Stomach smooth muscle (tissue), 2 donors: ENCODE measurements around the gene PAPOLB.

ENCODE experiments used
- H3K27ac ChIP-seq: one replicate; pipeline ENCODE4 v1.7.0; 2013; ENCODE audit warnings: mild to moderate bottlenecking, low read length, inconsistent platforms
- H3K27me3 ChIP-seq, 2 donors: one replicate each; pipeline ENCODE4 v1.7.0; 2013; ENCODE audit warnings: low read length in 2 of 2; ENCODE audit not compliant: insufficient read depth in 2 of 2, control insufficient read depth in 1 of 2
- H3K36me3 ChIP-seq, 2 donors: one replicate each; pipeline ENCODE4 v1.7.0; 2013; ENCODE audit warnings: low read length in 2 of 2; ENCODE audit not compliant: control insufficient read depth in 2 of 2, insufficient read depth in 2 of 2
- H3K4me1 ChIP-seq: one replicate; pipeline ENCODE4 v1.7.0; 2013; ENCODE audit warnings: low read length; ENCODE audit not compliant: control insufficient read depth, insufficient read depth
- H3K4me3 ChIP-seq, 2 donors: one replicate each; pipeline ENCODE4 v1.7.0; 2013; ENCODE audit warnings: low read length in 2 of 2
- H3K9ac ChIP-seq, 2 donors: one replicate each; pipeline ENCODE4 v1.7.0; 2013; ENCODE audit warnings: low read length in 2 of 2, mild to moderate bottlenecking in 1 of 2
- H3K9me3 ChIP-seq, 2 donors: one replicate each; pipeline ENCODE4 v1.7.0; 2013; ENCODE audit warnings: low read length in 2 of 2; ENCODE audit not compliant: control insufficient read depth in 2 of 2
- donor health status: healthy.
- donor health status: Pancreatic carcinoma.

PAPOLB gene

DNA sequence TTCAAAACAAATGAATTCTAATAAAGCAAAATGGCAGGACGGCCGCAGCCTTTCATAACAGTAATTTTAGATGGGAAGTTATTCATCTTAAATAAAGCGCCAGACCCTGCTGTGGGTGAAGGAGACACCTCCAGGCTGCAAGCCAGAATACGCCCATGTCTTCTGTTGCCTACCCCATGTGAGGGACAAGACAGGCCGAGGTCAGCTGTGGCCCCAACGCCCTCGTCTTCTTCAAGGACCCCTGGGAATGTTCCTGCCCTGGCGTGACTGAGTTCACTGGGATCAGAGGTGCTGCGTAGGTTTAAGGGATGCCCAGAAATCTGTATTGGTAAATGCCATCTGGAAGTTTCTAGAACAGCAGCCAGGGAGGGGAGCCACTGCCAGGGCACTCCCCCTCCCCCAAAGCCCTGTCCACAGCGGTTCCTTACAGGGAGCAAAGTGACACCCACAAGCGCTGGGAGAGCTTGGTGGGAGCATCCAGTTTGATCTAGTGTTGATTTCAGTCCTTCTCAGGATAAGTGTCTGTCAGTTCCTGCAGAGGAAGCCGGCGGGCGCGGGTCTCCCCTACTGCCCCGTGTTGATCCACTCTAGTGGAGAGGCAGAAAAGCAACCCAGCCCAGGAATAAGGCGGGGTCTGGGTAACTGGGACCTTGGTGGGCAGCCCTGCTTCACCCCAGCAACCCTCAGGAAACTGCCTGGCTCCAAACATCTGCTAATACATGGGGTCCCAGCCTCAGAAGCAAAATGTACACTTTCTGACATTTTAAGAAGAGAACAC, 20.6 kb downstream of the PAPOLB start:
- Histone ChIP-seq H3K9ac (no peak overlapping the region), H3K9me3 (no peaks in the 10 kb centered on the region), H3K4me3 (no peak overlapping the region), H3K4me1 (no peaks in the 10 kb centered on the region), H3K36me3 (no peaks in the 10 kb centered on the region), H3K27me3 (no peaks in the 10 kb centered on the region), H3K27ac (no peak overlapping the region)

DNA sequence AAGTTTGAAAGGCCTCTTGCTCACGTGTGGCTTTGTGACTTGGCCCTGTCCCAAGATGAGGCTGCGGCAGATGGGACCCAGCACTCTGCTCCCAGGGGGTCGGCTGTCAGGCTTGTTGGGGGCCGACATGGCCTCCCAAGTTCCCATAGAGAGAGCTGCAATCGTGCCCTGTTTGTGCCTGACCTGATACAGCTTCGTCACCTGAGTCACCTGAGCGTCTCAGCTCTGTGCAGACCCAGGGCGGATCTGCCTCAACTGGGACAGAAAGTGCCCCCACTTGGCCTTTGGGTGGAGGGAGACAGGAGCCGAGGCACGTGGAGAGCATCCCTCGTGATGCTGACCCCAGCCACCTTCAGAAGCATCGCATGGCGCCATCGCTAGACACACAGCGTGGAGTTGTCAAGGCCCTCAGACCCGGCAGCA, 21.7 kb downstream of the PAPOLB start:
- Histone ChIP-seq H3K36me3 (no peaks in the 10 kb centered on the region), H3K4me1 (no peaks in the 10 kb centered on the region), H3K9ac (no peak overlapping the region), H3K27me3 (no peaks in the 10 kb centered on the region), H3K27ac (no peak overlapping the region), H3K9me3 (no peaks in the 10 kb centered on the region), H3K4me3 (no peak overlapping the region)

DNA sequence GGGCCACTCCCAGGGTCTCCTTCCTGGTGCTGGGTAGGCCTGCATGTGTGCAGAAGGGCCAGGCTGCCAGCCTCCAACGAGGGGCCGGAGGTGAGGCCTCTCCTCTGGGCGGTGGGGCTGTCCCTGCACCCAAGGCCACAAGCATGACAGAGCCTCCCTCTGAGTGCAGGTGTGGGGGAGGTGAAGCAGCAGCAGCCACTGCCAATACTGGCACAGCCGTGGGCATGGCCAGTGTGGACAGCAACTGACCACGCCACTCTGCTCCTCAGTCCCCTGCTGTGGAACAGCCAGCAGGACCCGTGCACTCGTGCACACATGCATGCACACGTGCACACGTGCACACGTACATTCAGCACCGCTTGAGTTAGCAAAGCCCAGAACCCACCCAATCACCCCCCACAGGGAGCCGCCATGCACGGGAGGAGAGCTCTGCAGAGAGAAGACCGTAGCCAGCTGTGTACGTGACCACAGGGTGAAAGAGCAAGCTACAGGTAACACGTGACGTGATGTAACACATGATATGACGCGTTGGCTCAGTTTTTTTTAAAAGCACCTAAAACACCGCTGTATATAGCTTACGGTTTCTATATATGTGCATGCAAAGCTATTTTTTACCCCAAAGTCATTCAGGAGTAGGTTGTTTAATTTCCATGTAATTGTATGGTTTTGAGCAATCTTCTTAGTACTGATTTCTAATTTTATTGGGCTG, 23.1 kb downstream of the PAPOLB start:
- no peaks in the 10 kb centered on the region for H3K36me3 ChIP-seq

DNA sequence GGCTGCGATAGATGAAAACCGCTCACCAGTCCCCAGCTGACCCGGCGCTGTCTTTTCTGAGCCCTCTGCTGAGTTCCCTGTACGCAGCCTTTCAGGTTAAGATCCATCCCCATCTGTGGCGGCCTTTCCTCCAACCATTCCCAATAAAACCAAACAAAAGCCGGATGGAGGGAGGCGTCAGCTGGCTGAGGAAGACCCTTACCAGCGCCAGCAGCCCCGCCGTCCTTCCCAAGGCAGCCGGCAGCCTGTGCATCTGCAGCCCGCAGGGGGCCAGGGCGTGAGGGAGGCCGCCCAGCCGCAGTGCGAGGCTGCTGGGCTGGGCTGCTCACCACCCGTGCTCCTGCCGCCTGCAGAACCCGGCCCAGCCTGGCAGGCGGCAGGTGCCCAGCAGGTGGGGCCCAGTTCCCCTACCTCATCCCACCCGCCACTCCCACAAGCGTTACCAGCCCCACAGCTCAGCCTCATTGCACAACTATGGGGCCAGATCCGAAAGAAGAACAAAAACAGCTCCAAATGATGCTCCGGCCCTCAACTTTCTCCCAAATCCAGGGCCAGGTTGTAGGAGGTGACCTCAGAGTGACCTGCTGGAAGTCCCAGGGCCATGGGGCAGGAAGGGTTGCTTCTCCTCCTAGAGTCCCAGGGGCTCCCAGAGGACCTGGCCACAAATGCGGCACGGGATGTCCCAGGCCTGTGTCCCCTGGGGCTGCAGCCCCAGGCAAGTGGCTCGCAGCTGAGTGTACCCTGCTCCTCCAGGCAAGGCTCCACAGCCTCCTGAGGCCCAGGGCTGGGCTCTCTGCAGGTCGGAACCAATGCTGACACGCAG, 23.8 kb downstream of the PAPOLB start:
- no peak overlapping the region for H3K27ac ChIP-seq
- no peaks in the 10 kb centered on the region for H3K9me3 ChIP-seq
- no peaks in the 10 kb centered on the region for H3K36me3 ChIP-seq
- no peaks in the 10 kb centered on the region for H3K4me1 ChIP-seq
- H3K4me3 ChIP-seq = no peak overlapping the region
- H3K27me3 ChIP-seq = no peaks in the 10 kb centered on the region
- H3K9ac ChIP-seq = no peak overlapping the region

More for the DNA sequence above, 23.1 kb downstream of the PAPOLB start:
- Histone ChIP-seq H3K9me3 (no peaks in the 10 kb centered on the region), H3K4me1 (no peaks in the 10 kb centered on the region), H3K9ac (no peak overlapping the region), H3K4me3 (no peak overlapping the region), H3K27me3 (no peaks in the 10 kb centered on the region), H3K27ac (no peak overlapping the region)

DNA sequence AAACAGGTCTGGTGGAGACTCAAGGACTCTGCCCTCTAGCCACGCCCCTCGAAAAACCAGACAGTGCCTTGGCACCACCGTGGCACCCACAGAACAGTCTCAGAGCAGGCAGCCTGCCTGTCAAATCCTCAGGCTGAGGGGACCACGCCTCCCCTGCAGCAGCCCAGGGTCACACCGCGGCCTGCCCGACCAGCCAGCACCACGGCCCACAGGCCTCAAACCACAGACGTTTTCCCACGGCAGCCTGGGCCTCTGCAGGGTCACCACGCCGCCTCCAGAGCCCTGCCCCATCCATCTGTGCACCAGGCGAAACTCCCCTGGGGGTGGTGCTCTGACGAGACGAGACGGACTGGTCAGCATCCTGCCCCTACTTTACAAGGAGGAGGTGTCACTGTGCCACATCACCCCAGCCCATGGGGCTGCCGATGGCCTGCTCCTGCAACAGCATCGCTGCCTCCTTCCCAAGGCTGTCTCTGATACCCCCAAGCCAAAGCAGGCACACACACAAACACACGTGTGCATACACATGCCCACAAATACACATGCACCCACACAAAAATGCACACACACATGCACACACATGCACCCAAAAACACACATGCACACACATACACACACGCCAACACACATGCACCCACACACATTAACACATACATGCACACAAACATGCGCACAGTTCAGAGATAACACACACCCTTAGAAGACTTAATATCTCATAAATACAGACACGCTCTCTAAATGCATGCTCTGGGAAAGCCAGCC, 24.6 kb downstream of the PAPOLB start:
- Histone ChIP-seq H3K4me1 (no peaks in the 10 kb centered on the region), H3K4me3 (no peak overlapping the region), H3K27ac (no peak overlapping the region), H3K9ac (no peak overlapping the region), H3K27me3 (no peaks in the 10 kb centered on the region), H3K9me3 (no peaks in the 10 kb centered on the region), H3K36me3 (no peaks in the 10 kb centered on the region)

DNA sequence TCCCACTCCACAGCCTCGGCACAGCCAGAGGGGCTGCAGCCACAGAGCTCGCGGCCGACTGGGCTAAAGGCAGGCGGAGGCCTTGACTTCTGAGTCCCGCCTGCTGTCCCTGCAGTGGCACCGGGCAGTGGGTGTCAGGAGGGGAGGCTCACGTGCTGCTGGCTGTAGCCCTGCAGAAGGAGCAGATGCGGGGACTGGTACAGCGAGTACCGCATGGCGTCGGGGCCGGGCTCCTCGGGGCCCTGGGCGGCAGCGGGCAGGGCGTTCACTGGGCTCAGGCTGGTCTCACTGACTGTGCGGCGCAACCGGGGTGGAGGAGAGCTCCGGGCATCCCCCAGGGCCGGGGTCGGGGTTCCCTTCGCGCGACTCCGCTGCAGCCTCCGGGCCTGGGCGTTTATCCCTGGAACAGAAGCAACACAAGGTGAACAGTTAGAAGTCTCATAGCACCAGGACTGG, 25.6 kb downstream of the PAPOLB start:
- Histone ChIP-seq H3K27ac (no peak overlapping the region), H3K4me1 (no peaks in the 10 kb centered on the region), H3K9me3 (no peaks in the 10 kb centered on the region), H3K36me3 (no peaks in the 10 kb centered on the region), H3K27me3 (no peaks in the 10 kb centered on the region), H3K4me3 (no peak overlapping the region), H3K9ac (no peak overlapping the region)

DNA sequence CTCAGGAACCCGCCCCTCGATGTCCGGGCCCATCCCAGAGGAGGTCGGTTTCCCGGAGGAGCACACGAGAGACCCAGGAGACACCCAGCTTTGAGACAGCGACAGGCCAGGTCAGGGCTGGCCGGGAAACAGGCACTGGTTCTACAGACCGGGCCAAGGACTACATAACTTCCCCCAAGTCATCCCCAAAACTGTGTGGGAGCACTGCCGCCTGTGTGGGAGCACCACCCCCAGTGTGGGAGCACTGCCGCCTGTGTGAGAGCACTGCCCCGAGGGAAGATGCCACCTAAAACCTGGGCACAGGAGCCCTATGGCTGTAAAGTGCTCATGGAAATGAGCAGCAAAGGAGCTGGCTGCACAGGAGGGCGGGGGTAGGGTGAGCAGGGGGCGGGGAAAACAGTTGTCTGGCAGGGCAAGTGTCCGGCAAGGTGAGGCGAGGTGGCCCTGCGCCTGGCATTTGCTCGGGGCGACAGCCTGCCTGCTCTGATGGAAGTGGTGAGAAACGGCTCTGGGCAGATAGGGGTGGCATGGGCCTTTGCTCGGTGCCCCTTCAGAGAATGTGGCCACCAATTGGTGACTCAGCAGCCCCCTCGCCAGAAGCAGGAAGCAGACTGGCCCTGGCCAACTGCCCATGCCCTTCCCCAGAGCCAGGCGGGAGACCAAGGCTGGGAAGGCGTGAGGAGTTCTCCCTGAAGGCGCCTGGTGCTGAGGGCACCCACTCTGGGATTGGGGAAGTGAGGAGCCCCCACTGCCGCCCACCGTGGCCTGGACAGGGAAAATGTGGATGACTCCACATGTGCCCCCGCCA, 26.2 kb downstream of the PAPOLB start:
- Histone ChIP-seq H3K4me3 (no peak overlapping the region), H3K27me3 (no peaks in the 10 kb centered on the region), H3K27ac (no peak overlapping the region), H3K36me3 (no peaks in the 10 kb centered on the region), H3K4me1 (no peaks in the 10 kb centered on the region), H3K9me3 (no peaks in the 10 kb centered on the region), H3K9ac (no peak overlapping the region)

DNA sequence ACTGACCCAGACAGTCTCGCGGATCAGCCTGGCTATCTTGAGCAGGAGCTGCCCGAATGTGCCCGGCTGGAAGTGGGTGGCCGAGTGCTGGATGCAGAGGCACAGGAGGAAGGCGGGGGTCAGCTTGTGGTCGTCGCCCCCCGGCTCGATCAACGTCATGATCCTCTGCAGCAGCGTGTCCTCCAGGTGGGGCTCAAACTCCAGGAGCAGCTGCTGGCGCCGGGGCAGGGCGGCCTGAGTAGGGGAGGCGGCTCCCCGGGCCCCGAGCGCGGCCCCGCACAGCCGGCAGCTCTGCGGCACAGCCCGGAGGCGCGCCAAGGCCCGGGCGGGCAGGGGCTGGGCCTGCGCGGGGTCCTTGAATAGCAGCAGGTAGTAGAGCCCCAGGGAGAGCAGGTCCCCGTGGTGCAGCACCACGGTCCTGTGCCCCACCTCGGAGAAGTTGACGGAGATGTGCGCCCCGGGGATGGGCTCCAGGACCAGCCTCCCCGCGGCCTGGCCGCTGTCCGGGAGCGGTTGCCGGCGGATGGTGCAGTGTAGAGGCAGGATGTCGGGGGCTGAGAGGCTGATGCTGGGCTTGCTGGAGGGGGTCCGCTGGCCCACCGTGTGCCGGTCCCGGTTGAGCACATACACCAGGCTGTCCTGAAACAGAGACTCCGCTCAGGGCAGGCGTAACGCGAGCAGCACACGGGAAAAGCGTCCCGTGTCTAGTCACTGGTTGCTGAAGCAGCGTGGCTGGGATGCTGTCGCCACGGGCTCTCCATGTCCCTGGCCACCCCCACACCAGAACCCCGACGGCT, 27.0 kb downstream of the PAPOLB start:
- Histone ChIP-seq H3K27me3 (no peaks in the 10 kb centered on the region), H3K9ac (no peak overlapping the region), H3K36me3 (no peaks in the 10 kb centered on the region), H3K4me3 (no peak overlapping the region), H3K27ac (no peak overlapping the region), H3K4me1 (no peaks in the 10 kb centered on the region), H3K9me3 (no peaks in the 10 kb centered on the region)
